ENCODE results near the gene OTOP3. TPM values are rescaled to one million over a fixed set of nuclear protein-coding genes. Genes with fewer than 3 reads are reported as not detected.

OTOP3 gene
- total and polyA plus RNA-seq, 2 donors (not counting 3 experiments of a cell fraction or from before 2014, with no cell fraction given): not detected

DNA sequence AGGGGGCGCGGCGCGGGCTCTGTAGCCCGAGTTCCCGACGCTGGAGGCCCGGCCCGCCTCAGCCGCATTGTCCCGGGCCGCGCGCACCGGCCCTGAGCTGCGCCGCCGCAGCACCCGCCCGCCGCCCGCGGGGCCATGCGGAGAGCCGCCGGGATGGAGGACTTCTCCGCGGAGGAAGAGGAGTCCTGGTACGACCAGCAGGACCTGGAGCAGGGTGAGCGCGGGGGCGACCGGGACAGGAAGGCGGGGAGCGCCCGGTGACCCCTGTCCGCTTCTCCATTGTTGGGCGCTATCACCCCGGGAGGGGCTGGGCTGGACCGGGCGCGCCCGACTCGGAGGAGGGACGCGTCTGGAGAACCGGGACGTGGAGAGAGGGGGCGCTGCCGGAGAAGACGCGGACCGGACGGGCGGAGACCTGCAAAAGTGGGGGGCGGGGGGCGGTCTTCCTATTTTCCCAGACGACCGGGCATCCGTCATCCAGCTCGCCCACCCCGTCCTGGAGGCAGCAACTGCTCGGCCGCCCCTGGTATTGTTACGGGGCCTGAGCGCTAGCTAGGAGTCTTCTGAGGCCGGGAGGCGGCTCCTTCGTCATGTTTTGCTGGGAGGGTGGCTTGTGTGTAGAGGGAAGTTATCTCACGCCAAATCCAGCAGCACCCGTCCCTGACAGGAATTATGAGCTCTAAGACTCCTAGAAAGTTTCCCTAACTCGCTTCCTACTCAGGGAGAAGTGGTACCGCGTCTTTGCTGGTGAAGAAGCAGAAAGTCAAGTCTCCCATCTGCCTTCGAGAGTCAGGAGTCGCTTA, 52.4 kb downstream of the OTOP3 start:
- Histone ChIP-seq H3K27ac (ENCODE audit: insufficient read depth, low read depth, low read length) (peak overlapping the region; percentile 93), H3K9me3 (replicated peaks; ENCODE audit: control insufficient read depth, insufficient read depth, low read length) (no peaks in the 10 kb centered on the region), H4K20me1 (replicated peaks; ENCODE audit: control insufficient read depth, extremely low read depth, insufficient read depth, low read length) (no peaks in the 10 kb centered on the region), H3K4me1 (ENCODE audit: control insufficient read depth, extremely low read depth, insufficient read depth, low read length) (peaks cover 9% of the 10 kb centered on the region), H2AFZ (ENCODE audit: low read depth, low read length) (peak overlapping the region; percentile 88), H3K79me2 (ENCODE audit: control insufficient read depth, insufficient read depth, low read length) (peaks cover 19% of the 10 kb centered on the region), H3K4me2 (ENCODE audit: insufficient read depth, low read length) (peak overlapping the region; percentile 84), H3K27me3 (ENCODE audit: control insufficient read depth in 2 of 2, insufficient read depth in 2 of 2, low read length in 2 of 2) (no peaks in the 10 kb centered on the region), H3K4me3 (replicated peaks in 1 of 3; ENCODE audit: insufficient read depth in 1 of 3, low read depth in 1 of 3, low read length in 3 of 3) (peak overlapping the region; percentile 47 to 89 (median 67)), H3K9me1 (replicated peaks; ENCODE audit: control insufficient read depth, extremely low read depth, insufficient read depth, low read length) (no peaks in the 10 kb centered on the region), H3K36me3 (ENCODE audit: control insufficient read depth in 2 of 2, extremely low read depth in 1 of 2, insufficient read depth in 2 of 2, low read length in 2 of 2) (no peaks in the 10 kb centered on the region), H3K9ac (replicated peaks; ENCODE audit: extremely low read depth, insufficient read depth, low read length) (peak overlapping the region; percentile 96)
- DNase-seq (ENCODE audit: low read depth, low spot score): peak; percentile 84
- TSS peak; percentile 99 for BruUV-seq (replicated peaks)
- dilution Hi-C loops (cut with MboI; ENCODE audit: extremely low pct_ligation_motif_present, low sequenced_read_pairs): no loop called here
- intact Hi-C loops (cut with micrococcal nuclease): loop anchor here (1.0 kb wide), 2 partner anchors 24 to 46 kb away; partner anchors contain the start of gene MRPL58
- ChIA-PET CTCF (interaction anchor here (0.6 to 2.9 kb wide), 16 partner anchors 14 to 252 kb away, joined by 3 to 33 read pairs (median 4); partner anchors contain the start of genes HID1 and MRPL58), POLR2A (interaction anchor here (1.5 to 2.3 kb wide), 4 partner anchors 16 to 115 kb away, joined by 3 to 17 read pairs (median 7); partner anchors contain the start of genes FDXR, HID1 and MRPL58)
- FAIRE-seq: peak; percentile 72
- TF ChIP-seq, protein P1, sequence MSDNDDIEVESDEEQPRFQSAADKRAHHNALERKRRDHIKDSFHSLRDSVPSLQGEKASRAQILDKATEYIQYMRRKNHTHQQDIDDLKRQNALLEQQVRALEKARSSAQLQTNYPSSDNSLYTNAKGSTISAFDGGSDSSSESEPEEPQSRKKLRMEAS (IDR thresholded peaks at IDR 0.05; ENCODE audit: insufficient read depth, insufficient read length): no peak
- TF ChIP-seq POLR2A (IDR thresholded peaks at IDR 0.05; ENCODE audit: low read depth, low read length) (peak; percentile 67), POLR2AphosphoS5 (IDR thresholded peaks at IDR 0.05; ENCODE audit: insufficient read depth, low read depth, low read length) (peak; percentile 27), FOS (IDR thresholded peaks at IDR 0.05; ENCODE audit: borderline replicate concordance, insufficient read depth, low read length) (no peak), JUN (IDR thresholded peaks at IDR 0.05; ENCODE audit: borderline replicate concordance, insufficient read depth, insufficient read length, low read depth) (no peak), GATA2 (IDR thresholded peaks at IDR 0.05; ENCODE audit: insufficient read depth, insufficient read length, low read depth, low read length) (no peak), EZH2 (IDR thresholded peaks at IDR 0.05; ENCODE audit: borderline replicate concordance, low read depth, low read length, severe bottlenecking) (no peak), MYC (IDR thresholded peaks at IDR 0.05; ENCODE audit: low read depth, low read length) (no peak)
- TF ChIP-seq, protein P2, sequence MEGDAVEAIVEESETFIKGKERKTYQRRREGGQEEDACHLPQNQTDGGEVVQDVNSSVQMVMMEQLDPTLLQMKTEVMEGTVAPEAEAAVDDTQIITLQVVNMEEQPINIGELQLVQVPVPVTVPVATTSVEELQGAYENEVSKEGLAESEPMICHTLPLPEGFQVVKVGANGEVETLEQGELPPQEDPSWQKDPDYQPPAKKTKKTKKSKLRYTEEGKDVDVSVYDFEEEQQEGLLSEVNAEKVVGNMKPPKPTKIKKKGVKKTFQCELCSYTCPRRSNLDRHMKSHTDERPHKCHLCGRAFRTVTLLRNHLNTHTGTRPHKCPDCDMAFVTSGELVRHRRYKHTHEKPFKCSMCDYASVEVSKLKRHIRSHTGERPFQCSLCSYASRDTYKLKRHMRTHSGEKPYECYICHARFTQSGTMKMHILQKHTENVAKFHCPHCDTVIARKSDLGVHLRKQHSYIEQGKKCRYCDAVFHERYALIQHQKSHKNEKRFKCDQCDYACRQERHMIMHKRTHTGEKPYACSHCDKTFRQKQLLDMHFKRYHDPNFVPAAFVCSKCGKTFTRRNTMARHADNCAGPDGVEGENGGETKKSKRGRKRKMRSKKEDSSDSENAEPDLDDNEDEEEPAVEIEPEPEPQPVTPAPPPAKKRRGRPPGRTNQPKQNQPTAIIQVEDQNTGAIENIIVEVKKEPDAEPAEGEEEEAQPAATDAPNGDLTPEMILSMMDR (IDR thresholded peaks at IDR 0.05; ENCODE audit: extremely low read depth in 1 of 2, insufficient read depth in 1 of 2, low read depth in 1 of 2, low read length in 2 of 2): peak in 1 of 2 donors; percentile 35

Data from endothelial cell of umbilical vein (primary cell).